K562 (cell line): Measurements from ENCODE around the gene ELK4. TPM values are rescaled to one million over a fixed set of nuclear protein-coding genes. Genes with fewer than 3 reads are reported as not detected.
A peak's percentile ranks its signal among the peaks of the same experiment; 100 is the strongest.

Source experiments
- BCL6 ChIP-seq: fragments of 250-450 bp; sonication (Bioruptor Pico); IDR thresholded peaks from 2 replicates; pipeline ENCODE4 v1.4.0; 2020
- CHD7 ChIP-seq: fragments of 200-600 bp; sonication (generic); IDR thresholded peaks from one replicate; pipeline ENCODE4 v1.6.1; 2012; ENCODE audit warnings: mild to moderate bottlenecking, low read depth, low read length, inconsistent platforms
- CREB1 ChIP-seq, 2 experiments: sonication (generic) in 1 of 2; formaldehyde crosslinking in 1 of 2; IDR thresholded peaks; 2 replicates each; pipeline versions ENCODE4 v1.6.1 to v1.8.0; 2012 to 2022; ENCODE audit warnings: inconsistent platforms in 1 of 2, mild to moderate bottlenecking in 1 of 2, missing genetic modification reagents in 1 of 2, moderate library complexity in 1 of 2
- ESRRB ChIP-seq: fragments of 250-450 bp; sonication (Bioruptor Pico); IDR thresholded peaks from 2 replicates; pipeline ENCODE4 v1.5.0; 2020; ENCODE audit warnings: mild to moderate bottlenecking, moderate library complexity, borderline replicate concordance
- HDAC3 ChIP-seq: fragments of 450-650 bp; IDR thresholded peaks from 2 replicates; pipeline ENCODE4 v1.6.1; 2018; ENCODE audit warnings: borderline replicate concordance, mild to moderate bottlenecking, moderate library complexity; ENCODE audit not compliant: partially characterized antibody
- HDAC8 ChIP-seq: fragments of 450-650 bp; IDR thresholded peaks from 2 replicates; pipeline ENCODE4 v1.6.1; 2016; ENCODE audit warnings: mild to moderate bottlenecking, missing genetic modification characterization, moderate library complexity, missing compliant biosample characterization
- L3MBTL2 ChIP-seq: fragments of 450-650 bp; IDR thresholded peaks from 2 replicates; pipeline ENCODE4 v1.6.1; 2016; ENCODE audit warnings: mild to moderate bottlenecking, moderate library complexity
- MIER1 ChIP-seq: fragments of 450-650 bp; IDR thresholded peaks from 2 replicates; pipeline ENCODE4 v1.6.1; 2016; ENCODE audit warnings: antibody characterized with exemption, mild to moderate bottlenecking, low read depth
- MTA2 ChIP-seq: fragments of 450-650 bp; IDR thresholded peaks from 2 replicates; pipeline ENCODE4 v1.6.1; 2016; ENCODE audit warnings: low read depth
- NR2C1 ChIP-seq, 2 experiments: fragments of 450-650 bp; IDR thresholded peaks; 2 replicates each; pipeline ENCODE4 v1.6.1; 2017; ENCODE audit warnings: mild to moderate bottlenecking in 2 of 2, antibody characterized with exemption in 1 of 2, inconsistent platforms in 1 of 2, missing compliant biosample characterization in 1 of 2, missing genetic modification characterization in 1 of 2
- PHF8 ChIP-seq: fragments of 200-600 bp; sonication (generic); IDR thresholded peaks from 2 replicates; pipeline ENCODE4 v1.6.1; 2012; ENCODE audit warnings: mixed run types, mild to moderate bottlenecking, inconsistent platforms, low read length, moderate library complexity, borderline replicate concordance
- SNIP1 ChIP-seq: fragments of 450-650 bp; IDR thresholded peaks from 2 replicates; pipeline ENCODE4 v1.7.1; 2017; ENCODE audit warnings: low read depth, mild to moderate bottlenecking
- SPI1 ChIP-seq: IDR thresholded peaks from 2 replicates; pipeline ENCODE4 v1.6.1; 2011; ENCODE audit warnings: low read depth, low read length, control low read depth, borderline replicate concordance
- STAT5B ChIP-seq: fragments of 250-450 bp; sonication (Bioruptor Pico); IDR thresholded peaks from 2 replicates; pipeline ENCODE4 v1.8.0; 2021; ENCODE audit warnings: mild to moderate bottlenecking, inconsistent platforms
- TAL1 ChIP-seq: fragments of 450-650 bp; IDR thresholded peaks from 2 replicates; pipeline ENCODE4 v1.6.1; 2016; ENCODE audit warnings: mild to moderate bottlenecking
- THRAP3 ChIP-seq: fragments of 450-650 bp; IDR thresholded peaks from 2 replicates; pipeline ENCODE4 v1.6.1; 2016; ENCODE audit warnings: mild to moderate bottlenecking, inconsistent platforms, borderline replicate concordance
- ZNF408 ChIP-seq: fragments of 250-450 bp; sonication (Bioruptor Pico); IDR thresholded peaks from 2 replicates; pipeline ENCODE4 v1.4.0; 2020; ENCODE audit warnings: low read depth, mild to moderate bottlenecking, moderate library complexity
- ZNF830 ChIP-seq: fragments of 250-450 bp; sonication (Bioruptor Pico); IDR thresholded peaks from 2 replicates; pipeline ENCODE4 v1.5.0; 2021; ENCODE audit warnings: mild to moderate bottlenecking
- polyA plus RNA-seq, 8 experiments: library from polyadenylated mRNA; depleted of rRNA in 4 of 8; stranded (reverse) in 5 of 8; unstranded in 3 of 8; fragments of >200 nt; fragmentation: Nextera tagmentation in 2 of 8; fragmentation: Illumina TruSeq in 1 of 8; extraction: Ambion mirVana in 2 of 8; extraction: Trizol in 1 of 8; gene quantifications; 2 replicates each; pipeline versions ENCODE4 v1.2.1 to v1.2.3, GENCODE V29; 2011 to 2014; ENCODE audit warnings: inconsistent platforms in 1 of 8, missing spikeins in 1 of 8
- total RNA-seq, 7 experiments: library from RNA; depleted of rRNA in 6 of 7; stranded (reverse); fragments of >200 nt in 6 of 7; fragmentation: Illumina TruSeq in 2 of 7; extraction: Trizol in 2 of 7; gene quantifications; 2 replicates each; pipeline versions ENCODE4 v1.2.1 to v1.2.3, GENCODE V29; 2011 to 2021; ENCODE audit warnings: low replicate concordance in 1 of 7

Gene ELK4
- total and polyA plus RNA-seq, 9 of the 15 experiments (the other 6 are each of a cell fraction or from before 2014, with no cell fraction given) = 2.0 to 21.7 (median 9.2) TPM

- TF ChIP-seq SPI1 = no peak
- peak; percentile 82 for TF ChIP-seq L3MBTL2
- no peak for TF ChIP-seq CHD7
- no peak for TF ChIP-seq HDAC3
- TF ChIP-seq MIER1 = no peak
- TF ChIP-seq ZNF408 = no peak
- peak; percentile 94 for TF ChIP-seq CREB1 (IDR thresholded peaks at IDR 0.05)
- peak; percentile 96 for TF ChIP-seq CREB1 (CRISPR knock-in tag; IDR thresholded peaks at IDR 0.05)
- TF ChIP-seq ESRRB (CRISPR knock-in tag) = no peak
- no peak for TF ChIP-seq BCL6 (CRISPR knock-in tag)
- TF ChIP-seq PHF8 = peak; percentile 75; the same call in 1 of the 2 replicates
- TF ChIP-seq TAL1 = no peak
- TF ChIP-seq HDAC8 (tag) = no peak
- no peak for TF ChIP-seq THRAP3
- TF ChIP-seq NR2C1 (IDR thresholded peaks at IDR 0.05) = no peak
- TF ChIP-seq NR2C1 (tag; IDR thresholded peaks at IDR 0.05) = no peak
- no peak; the same call in 1 of the 2 replicates for TF ChIP-seq ZNF830
- no peak for TF ChIP-seq STAT5B (CRISPR knock-in tag)
- TF ChIP-seq MTA2 = no peak
- TF ChIP-seq SNIP1 = no peak
Measured at GRCh38 chr1:205631768-205632668, at the start of gene ELK4 (continued).
